Measurements from ENCODE around the gene MORC3.

DNA sequence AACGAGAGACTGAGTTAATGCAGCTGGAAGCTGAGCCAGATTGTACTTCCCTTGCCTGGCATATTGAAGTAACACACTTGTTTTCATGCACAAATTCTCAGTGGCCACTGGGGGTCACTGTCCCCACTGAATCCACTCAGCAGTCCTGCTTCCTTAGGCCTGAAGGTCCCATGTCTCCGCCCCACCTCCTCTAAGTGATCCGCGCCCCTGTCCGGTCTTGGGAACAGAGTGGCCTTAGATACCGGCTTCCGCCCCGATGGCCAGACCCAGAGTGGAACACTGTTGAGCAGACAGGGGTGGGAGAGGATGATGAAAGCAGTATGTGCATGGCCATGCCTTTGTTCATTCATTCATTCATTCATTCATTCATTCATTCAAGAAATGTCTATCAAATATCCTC lies 100.0 kb downstream of the MORC3 start:
- TF ChIP-seq, protein P1, sequence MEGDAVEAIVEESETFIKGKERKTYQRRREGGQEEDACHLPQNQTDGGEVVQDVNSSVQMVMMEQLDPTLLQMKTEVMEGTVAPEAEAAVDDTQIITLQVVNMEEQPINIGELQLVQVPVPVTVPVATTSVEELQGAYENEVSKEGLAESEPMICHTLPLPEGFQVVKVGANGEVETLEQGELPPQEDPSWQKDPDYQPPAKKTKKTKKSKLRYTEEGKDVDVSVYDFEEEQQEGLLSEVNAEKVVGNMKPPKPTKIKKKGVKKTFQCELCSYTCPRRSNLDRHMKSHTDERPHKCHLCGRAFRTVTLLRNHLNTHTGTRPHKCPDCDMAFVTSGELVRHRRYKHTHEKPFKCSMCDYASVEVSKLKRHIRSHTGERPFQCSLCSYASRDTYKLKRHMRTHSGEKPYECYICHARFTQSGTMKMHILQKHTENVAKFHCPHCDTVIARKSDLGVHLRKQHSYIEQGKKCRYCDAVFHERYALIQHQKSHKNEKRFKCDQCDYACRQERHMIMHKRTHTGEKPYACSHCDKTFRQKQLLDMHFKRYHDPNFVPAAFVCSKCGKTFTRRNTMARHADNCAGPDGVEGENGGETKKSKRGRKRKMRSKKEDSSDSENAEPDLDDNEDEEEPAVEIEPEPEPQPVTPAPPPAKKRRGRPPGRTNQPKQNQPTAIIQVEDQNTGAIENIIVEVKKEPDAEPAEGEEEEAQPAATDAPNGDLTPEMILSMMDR (IDR thresholded peaks at IDR 0.05 in 2 of 3, conservative IDR thresholded peaks at IDR 0.05 in 1 of 3; ENCODE audit: borderline replicate concordance in 1 of 3, insufficient read depth in 1 of 3, low read depth in 2 of 3, low read length in 2 of 3) = peak; percentile 45 to 81 (median 78); a peak in 5 of 6 replicates
- TF ChIP-seq, protein P2, sequence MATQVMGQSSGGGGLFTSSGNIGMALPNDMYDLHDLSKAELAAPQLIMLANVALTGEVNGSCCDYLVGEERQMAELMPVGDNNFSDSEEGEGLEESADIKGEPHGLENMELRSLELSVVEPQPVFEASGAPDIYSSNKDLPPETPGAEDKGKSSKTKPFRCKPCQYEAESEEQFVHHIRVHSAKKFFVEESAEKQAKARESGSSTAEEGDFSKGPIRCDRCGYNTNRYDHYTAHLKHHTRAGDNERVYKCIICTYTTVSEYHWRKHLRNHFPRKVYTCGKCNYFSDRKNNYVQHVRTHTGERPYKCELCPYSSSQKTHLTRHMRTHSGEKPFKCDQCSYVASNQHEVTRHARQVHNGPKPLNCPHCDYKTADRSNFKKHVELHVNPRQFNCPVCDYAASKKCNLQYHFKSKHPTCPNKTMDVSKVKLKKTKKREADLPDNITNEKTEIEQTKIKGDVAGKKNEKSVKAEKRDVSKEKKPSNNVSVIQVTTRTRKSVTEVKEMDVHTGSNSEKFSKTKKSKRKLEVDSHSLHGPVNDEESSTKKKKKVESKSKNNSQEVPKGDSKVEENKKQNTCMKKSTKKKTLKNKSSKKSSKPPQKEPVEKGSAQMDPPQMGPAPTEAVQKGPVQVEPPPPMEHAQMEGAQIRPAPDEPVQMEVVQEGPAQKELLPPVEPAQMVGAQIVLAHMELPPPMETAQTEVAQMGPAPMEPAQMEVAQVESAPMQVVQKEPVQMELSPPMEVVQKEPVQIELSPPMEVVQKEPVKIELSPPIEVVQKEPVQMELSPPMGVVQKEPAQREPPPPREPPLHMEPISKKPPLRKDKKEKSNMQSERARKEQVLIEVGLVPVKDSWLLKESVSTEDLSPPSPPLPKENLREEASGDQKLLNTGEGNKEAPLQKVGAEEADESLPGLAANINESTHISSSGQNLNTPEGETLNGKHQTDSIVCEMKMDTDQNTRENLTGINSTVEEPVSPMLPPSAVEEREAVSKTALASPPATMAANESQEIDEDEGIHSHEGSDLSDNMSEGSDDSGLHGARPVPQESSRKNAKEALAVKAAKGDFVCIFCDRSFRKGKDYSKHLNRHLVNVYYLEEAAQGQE (IDR thresholded peaks at IDR 0.05; ENCODE audit: low read depth) = no peak
- TF ChIP-seq ZFX (IDR thresholded peaks at IDR 0.05) (no peak), SP1 (IDR thresholded peaks at IDR 0.05; ENCODE audit: low read depth) (no peak), EZH2 (IDR thresholded peaks at IDR 0.05) (no peak), CEBPB (IDR thresholded peaks at IDR 0.05; ENCODE audit: low read depth) (no peak)

Measured in HCT116 (cell line).